Measurements from ENCODE around the gene IQCK.
"Not testable (repeated sequence)": the region's sequence is repeated elsewhere in the genome, so short reads cannot be mapped to it uniquely, and the experiment has no call there.

Gene IQCK

DNA sequence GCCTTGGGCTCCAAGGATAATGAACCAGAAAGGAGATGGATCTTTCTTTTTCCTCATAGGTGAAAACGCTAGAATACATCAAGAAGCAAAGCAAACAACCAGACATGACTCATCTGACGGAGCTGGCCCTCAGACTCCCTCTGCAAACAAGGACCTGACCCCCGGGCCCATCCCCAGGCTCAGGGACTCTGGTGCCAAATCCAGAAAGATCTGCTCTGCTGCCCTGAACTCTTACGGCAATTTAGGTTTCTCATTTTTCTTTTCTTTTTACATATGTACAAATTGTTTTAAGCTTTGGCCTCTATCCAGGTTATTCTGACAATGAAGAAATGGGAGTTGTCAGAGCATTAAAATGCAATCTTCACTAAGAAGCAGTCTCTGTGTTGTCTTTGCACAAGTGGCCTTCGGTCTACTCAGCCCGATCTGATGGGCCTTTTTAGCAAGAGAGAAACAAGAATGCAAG lies 17.7 kb upstream of the IQCK start:
- DNase-seq: no peak

DNA sequence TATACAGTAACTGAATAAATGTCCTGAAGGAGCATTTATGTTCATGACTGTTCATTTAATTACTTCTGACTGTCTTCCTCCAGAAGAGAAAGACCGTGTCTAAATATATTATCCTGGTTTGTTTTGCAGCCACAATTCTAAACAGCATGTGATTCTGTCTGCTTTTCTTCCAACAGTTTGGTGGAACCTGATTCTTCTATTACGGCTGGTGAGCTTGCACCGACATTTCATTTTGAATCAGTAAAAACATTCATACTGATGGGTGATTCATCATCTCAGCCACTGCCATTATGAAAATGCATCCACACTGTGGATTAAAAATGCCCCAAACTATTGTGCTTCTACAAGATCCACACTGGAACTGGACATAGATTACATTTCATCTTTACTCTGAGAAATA lies 17.0 kb upstream of the IQCK start:
- no peak for DNase-seq

GRCh38 chr16:19703172-19703889 lies 14.7 kb upstream of the IQCK start:
- no peak for DNase-seq

DNA sequence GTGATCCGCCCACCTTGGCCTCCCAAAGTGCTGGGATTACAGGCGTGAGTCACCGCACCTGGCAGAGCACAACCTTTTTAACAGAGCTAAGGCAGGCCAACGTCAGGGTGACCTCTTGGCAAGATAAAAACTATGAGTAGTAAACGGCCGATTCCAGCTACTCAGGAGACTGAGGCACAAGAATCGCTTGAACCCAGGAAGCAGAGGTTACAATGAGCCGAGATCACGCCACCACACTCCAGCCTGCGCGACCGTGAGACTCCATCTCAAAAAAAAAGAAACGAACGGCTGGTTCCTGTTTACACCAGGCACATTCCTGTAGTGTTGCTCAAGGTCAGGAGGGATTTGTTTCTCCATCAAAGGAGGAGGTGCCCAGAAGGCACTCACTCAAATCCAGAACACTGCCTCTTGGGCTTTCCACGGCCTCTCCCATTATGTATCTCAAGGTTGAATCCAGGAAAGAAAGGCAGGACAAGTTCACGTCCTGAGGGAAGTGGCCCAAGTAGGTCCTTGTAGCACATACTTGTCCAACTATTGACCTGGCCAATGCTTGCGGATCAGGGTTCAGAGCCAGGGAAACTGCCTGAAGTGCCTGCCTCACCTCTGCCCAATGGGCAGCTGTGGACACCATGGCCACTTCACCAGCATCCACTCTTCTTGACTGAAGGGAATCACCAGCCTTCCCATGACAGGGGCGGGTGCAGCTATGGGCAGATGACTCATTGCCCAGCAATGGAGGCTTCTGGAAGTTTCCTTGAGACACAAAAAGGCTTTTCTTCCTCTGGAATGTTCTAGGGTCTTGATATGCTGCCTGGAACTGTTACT lies 13.5 kb upstream of the IQCK start:
- DNase-seq: peak; percentile 54

DNA sequence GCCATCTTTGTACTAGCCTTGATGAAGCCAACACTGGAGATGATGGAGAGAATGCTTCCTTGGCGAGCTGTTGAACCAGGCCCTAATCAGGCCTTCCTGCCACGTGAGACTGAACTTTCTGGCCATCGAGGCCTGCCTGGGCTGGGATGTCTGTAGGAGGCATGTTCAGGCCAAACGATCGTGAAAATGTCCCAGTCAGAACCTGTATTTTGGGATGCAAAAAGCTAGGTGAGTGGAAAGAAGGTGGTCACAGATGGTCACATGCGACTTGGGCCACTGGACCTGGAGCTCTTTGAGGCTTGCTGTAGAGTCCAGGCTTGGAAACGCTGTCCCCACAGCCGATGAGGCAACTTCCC lies 12.9 kb upstream of the IQCK start:
- no peak for DNase-seq

DNA sequence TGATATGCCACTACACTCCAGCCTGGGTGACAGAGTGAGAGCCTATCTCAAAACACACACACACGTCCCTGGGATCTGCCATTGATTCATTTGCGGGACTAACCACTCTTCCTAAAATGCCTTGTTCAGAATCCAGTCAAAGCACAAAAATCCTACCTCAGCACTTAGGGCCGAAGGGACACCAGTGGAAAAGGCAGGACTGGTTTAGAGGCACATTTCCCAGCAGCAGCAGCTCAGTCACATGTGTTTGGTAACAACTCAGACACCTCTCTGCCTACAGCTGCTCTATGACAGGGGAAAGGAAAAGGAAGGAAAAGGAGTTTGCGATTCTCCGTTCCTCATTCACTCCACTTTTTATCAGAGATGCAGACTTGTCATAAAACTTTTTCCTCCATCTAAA lies 12.2 kb upstream of the IQCK start:
- no peak for DNase-seq

DNA sequence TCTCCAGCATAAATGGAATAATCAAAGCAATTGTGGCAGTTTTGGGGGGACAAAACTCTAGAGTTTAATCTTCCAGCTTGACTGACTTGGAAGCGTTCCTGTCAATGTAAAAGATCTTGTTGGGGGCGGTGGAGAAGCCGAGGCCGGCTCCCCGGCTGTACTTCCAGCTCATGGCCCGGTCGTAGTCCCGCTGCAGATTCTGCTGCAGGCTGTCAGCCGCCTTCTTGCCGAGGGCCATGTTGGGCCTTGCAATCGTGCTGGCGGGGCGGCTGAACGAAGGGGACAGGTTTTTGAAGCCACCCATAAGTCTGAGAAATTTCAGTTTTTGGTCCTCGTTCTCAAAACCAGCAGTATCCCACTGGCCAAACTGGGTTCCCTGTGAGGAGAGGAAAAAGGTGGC lies 11.2 kb upstream of the IQCK start:
- no peak for DNase-seq

DNA sequence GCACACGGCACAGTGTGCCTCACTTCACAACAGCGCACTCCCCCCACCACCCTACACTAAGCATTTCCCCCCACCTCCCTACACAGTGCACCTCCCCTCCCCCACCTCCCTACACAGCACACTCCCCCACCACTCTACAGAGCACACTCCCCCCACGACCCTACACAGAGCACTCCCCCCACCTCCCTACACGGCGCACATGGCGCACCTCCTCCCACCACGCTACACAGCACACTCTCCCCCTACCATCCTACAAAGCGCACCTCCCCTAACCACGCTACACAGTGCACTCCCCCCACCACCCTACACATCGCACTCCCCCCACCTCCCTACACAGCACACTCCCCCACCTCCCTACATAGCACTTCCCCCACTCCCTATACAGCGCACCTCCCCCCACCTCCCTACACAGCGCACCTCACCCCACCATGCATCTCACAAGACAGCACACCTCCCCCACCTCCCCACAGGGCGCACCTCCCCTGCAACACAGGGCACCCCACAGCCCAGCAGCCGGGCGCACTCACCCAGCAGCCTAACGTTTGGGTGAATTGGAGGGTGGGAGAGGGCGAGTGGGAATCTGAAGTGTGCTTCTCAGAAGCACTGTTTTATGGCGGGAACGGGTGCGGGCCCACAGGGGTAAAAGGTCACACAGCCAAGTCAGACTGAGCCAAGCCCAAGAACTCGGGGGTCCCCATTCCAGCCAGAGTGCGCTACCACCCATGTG lies 10.3 kb upstream of the IQCK start:
- no peak for DNase-seq

- DNase-seq: no peak
These were observed 9.5 kb upstream of the IQCK start for GRCh38 chr16:19708296-19709205.

DNA sequence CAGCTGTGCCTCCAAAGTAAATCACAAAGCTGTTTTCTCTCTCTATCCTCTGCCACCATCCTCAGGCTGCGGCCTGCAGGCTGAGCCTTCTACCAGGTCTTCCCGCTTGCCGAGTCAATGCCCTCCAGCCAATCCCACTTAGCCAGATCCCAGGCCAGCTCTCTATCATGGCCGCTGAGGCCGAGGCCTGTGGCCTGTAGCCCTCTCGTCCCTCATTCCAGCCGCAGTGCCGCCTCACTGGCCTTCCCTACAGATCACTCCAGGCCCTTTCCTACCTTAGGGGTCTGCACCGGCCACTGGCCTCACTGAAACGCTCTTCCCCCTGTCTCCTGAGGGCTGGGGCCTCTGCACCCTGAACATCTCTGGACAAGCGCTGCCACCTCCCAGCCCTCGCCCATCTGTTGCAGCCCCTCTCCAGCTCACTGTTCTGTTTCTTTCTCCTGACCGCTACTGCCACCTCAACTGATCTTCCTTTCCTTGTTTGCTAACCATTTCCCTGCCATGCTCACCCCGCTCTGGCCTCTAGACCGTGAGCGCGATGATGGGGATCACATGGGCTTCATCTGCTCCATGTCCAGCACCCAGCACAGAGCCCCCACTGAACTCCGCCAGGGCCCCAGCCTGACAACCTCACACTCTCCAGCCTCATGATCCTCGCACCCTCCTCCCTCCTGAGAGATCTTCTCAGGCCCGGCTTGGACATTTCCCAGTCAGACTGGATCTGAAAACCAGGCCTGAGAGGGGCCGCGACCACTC lies 8.5 kb upstream of the IQCK start:
- no peak for DNase-seq

DNA sequence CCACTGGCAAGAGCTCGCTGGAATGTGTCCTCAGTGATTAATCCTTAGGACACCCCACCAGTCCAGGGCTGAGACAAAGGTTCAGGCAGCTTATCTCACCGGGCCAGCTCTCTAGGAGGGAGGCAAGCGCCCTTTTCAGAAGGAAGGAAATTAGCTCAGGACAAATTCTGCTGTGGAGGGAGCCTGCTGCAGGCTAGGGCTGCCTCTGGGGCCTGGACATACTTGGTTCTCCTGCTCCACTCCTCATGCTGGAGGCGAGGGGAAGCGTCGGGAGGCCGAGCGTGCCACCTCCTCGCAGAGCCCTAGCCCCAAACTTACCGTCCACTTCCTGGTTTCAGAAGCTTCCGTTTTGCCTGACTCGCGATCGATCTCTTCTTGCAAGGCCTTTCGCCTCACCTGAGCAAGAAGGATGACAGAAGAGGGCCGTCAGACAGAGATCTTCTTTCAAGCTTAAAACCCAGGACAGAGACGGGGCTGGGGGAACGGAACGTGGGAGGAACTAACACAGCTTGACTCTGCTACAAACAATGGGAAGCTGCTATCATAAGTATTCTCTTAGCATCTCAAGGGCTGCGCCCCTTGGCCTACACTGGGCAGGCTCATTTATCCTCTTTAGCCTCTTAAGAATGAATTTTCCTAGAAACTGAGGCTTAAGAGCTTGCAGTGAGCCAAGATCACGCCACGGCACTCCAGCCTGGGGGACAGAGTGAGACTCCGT lies 7.7 kb upstream of the IQCK start:
- DNase-seq: no peak

DNA sequence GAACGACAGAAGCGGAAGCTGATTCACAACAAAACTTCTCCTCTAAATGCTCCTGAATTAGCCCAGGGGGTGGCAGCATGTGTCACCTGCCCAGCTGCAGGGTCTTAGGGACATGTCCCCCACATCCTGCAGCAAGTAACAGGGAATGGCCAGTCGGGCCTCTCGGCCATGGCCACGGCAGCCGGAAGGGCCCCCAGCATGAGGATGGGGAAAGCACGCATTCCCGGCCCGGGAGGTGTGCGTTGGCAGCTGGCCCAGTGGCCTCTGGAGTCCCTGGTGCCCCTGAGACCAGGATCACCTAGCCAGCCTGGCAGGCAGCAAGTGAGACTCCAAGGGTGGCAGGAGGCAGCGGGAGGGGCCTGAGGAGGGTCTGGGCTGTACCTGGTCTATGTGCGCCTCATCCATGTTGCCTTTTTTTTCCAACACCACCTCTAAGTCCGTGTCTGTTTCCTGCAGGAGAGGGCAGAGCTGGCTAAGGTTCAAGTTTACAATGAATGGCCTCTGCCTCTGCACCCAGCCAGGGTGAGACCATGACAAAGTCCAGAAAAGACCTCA lies 7.0 kb upstream of the IQCK start:
- DNase-seq: no peak

GRCh38 chr16:19711643-19712042 lies 6.4 kb upstream of the IQCK start:
- no peak for DNase-seq

- no peak for DNase-seq
These were observed 5.5 kb upstream of the IQCK start for GRCh38 chr16:19712418-19713058.

DNA sequence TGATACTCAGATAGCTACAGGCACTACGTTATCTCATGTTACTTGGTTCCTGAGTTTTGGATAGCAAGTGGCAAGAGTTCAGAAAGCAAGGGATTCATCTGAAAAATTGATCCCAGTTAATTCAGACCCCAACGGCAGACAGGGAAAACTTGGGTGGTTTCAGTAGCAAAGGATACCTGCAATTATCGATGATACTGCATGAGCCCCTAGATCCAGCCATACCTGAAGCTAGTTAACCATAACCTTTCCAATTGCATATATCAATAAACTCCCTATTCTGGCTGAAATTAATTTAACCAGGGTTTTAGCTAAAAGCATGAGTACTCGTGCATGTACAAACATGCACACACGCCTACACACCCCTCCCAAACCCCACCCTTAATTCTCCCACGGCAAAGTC lies 4.4 kb upstream of the IQCK start:
- no peak for DNase-seq

- no peak for DNase-seq
These were observed 2.5 kb upstream of the IQCK start for GRCh38 chr16:19715566-19715965.

GRCh38 chr16:19716183-19716582 lies 1.9 kb upstream of the IQCK start:
- no peak for DNase-seq

DNA sequence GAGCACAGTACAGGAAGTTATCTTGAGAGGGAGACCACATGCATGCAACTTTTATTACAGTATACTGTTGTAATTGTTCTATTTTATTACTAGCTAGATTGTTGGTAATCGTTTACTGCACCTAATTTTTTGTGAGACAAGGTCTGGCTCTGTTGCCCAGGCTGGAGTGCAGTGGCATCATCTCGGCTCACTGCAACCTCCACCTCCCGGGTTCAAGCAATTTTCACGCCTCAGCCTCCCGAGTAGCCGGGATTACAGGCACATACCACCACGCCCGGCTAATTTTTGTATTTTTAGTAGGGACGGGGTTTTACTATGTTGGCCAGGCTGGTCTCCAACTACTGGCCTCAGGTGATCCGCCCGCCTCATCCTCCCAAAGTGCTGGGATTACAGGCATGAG lies 1.3 kb upstream of the IQCK start:
- not testable (repeated sequence) for DNase-seq

- no peak for DNase-seq
These were observed 757 bp upstream of the IQCK start for GRCh38 chr16:19717314-19717713.

- DNase-seq: peak; percentile 7
These were observed 524 bp downstream of the IQCK start for GRCh38 chr16:19718624-19718965.
